Retinal pigment epithelial cell (primary cell): ENCODE measurements around the gene SEMA3D.

Source experiments
- DNase-seq: peaks from one replicate; pipeline ENCODE4 v3.0.0-alpha.2; 2010; ENCODE audit warnings: low read depth
- H3K4me3 ChIP-seq: 2 replicates; pipeline ENCODE4 v1.5.1; 2011; ENCODE audit warnings: mild to moderate bottlenecking, low read length, control low read depth, moderate library complexity
- TF ChIP-seq, protein P1 (sequence below): conservative IDR thresholded peaks from 2 replicates; pipeline ENCODE4 v1.5.1; 2011; ENCODE audit warnings: low read depth, low read length, control low read depth, inconsistent platforms

The SEMA3D gene

DNA sequence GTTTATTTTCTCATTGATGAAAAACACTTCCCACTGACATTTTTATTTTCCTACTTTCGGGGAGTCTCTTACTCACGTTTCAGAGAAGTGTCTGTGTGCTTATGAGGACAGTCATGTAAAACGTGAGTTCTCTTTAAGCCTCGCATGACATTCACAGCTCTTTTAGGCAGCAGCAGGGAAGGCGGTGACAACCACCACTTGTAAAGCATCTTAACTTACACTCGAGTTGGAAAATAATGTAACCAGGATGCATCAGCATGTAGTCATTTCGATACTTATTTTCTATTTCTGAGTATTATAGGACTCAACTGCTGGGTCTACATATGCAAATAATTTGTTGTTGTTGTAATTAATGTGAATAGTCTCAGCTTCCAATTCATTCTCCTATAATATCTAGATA, 153.6 kb downstream of the SEMA3D start:
- H3K4me3 ChIP-seq, result no peak overlapping the region
- no peak for DNase-seq
- TF ChIP-seq, protein P1, sequence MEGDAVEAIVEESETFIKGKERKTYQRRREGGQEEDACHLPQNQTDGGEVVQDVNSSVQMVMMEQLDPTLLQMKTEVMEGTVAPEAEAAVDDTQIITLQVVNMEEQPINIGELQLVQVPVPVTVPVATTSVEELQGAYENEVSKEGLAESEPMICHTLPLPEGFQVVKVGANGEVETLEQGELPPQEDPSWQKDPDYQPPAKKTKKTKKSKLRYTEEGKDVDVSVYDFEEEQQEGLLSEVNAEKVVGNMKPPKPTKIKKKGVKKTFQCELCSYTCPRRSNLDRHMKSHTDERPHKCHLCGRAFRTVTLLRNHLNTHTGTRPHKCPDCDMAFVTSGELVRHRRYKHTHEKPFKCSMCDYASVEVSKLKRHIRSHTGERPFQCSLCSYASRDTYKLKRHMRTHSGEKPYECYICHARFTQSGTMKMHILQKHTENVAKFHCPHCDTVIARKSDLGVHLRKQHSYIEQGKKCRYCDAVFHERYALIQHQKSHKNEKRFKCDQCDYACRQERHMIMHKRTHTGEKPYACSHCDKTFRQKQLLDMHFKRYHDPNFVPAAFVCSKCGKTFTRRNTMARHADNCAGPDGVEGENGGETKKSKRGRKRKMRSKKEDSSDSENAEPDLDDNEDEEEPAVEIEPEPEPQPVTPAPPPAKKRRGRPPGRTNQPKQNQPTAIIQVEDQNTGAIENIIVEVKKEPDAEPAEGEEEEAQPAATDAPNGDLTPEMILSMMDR, result no peak

DNA sequence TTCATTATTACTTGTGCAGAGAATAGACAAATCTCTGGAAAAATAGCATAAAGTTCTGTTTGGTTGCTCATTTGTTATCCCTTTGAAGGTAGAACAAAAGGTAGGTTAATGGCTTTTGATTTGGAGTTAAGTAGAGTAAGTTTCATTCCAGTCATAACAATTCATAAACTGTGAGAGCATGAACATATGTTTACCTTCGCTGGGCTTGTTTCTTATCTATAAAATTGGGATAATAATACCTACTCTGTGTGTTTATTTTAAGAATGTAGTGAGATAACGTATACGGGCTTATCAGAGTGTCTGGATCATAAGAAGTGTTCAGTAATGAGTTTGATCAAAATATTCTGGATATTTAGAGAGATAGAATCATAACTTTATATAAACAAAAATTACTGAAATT, 155.4 kb downstream of the SEMA3D start:
- H3K4me3 ChIP-seq, result no peak overlapping the region
- TF ChIP-seq, protein P1, result no peak
- DNase-seq, result no peak

DNA sequence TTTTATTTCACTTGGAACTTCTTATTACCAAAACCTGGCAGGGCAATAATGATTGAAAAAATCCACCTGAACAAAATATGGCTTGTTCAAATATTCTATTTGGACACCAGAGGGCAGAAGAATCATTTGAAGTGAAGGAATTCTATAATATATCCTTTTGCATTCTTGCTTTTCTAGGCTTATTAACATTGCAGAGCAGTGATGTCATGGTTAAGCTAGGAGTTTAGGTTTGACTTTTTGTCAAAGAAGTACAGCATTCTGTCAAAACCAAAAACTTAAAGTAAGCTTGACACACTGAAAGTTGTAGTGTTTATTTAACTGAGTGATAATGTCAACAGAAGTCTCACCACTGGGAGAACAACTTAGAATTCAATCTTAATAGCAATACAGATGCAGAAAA, 156.0 kb downstream of the SEMA3D start:
- TF ChIP-seq, protein P1, result peak; percentile 45
- peak; percentile 46 for DNase-seq
- no peak overlapping the region for H3K4me3 ChIP-seq

DNA sequence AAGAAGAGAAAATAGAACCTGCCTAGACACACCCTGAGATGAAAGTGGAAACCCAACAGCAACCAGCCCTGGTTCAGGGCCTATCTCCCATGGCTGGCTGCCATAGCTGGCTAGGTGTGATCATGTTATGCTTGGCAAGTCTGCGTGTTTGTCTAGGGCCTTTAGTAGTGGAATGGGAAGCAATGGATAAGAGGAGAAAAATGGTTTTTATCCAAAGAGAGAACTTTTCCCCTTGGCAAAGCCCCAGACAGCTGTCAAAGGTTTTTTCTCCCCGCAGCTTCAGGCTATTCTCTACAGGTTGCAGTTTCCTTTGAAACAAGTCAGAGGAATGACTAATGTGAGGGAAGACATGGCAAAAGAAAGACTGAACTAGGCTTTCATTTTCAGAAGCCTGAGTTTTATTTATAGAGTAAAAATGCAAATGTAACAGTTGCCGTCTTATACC, 161.5 kb downstream of the SEMA3D start:
- TF ChIP-seq, protein P1, result no peak
- no peak for DNase-seq
- H3K4me3 ChIP-seq, result no peak overlapping the region

DNA sequence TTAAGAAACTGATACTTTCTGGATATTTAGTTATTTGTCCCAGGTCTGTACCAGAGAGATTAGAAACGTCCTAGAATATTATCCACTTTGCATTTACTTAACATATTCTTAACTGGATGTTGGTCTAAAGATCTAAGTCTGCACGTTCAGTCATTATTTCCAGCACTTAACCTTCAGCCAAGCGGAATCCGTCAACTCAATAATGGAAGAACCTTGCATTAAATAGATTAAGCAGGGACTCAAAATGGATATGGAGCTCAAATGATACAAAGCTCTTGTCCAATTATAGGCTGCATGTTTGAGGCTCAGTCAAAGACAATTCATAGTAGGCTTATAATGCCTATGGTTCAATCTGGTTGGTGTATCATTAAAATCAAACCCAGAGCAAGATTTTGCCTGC, 162.9 kb downstream of the SEMA3D start:
- TF ChIP-seq, protein P1, result no peak
- H3K4me3 ChIP-seq, result no peak overlapping the region
- DNase-seq, result no peak

DNA sequence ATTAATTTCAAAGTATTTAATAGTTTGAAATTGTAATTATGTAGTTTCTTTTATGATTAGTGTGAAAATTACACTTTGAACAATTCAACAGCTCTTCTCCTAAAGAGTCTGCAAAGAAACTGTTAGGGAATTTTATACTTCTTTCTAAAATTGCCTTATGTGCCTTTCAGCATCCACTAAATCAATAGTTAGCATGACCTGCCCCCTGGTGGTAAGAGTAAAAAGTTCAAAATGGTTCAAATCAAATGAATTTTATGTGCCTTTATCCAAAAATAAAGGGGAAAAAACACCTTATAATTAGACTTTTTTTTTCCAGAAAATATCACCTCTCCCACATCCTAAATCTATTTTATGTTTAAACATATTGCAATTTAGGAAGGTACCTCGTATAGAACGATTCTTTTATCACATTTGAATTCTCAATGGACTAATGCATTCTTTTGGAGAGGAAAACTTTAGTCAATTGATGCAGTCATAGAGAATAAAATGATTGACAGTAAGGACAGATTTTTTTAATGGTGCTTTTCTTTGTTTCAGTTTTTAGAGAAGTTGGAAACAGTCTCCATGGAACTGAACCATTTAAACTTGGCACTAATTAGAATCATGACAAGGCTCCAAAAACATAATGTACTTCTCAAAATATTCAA, 163.7 kb downstream of the SEMA3D start:
- TF ChIP-seq, protein P1, result peak; percentile 48
- no peak for DNase-seq
- H3K4me3 ChIP-seq, result no peak overlapping the region

DNA sequence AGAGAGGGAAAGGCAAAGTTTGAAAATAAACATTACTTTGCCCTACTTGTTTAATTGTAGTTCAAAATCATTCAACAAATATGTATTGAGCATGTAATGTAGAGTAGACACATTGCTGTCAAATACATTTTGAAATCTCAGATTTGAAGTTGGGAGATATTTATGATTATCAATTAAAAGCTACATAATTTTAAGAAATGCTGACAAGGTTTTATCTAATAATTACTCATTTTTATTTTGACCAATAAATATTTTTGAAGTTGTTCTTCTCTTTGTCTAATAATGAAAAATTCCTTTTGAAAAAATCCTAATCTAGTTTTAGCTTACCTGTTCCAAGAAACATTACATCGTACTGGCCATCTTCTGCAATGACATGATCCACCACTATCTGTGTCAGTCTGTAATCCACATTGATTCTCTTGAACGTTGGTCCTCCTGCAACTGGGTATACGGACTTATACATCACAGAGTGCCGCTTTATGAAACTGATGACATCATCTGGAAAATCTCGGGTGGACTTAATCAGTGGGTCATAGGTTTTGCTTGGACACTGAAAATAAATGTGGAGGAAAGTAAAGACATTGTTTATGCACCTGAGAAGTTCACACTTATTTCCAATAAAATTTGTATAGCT, 164.7 kb downstream of the SEMA3D start:
- TF ChIP-seq, protein P1, result no peak

More for the DNA sequence above, 164.7 kb downstream of the SEMA3D start:
- no peak overlapping the region for H3K4me3 ChIP-seq
- no peak for DNase-seq
